ENCODE data around the gene KCNH5. TPM values are rescaled to one million over a fixed set of nuclear protein-coding genes. Genes with fewer than 3 reads are reported as not detected.

KCNH5 gene
- total and polyA plus RNA-seq, 9 of the 15 experiments (the other 6 are each of a cell fraction or from before 2014, with no cell fraction given), result 1.1 to 2.4 (median 1.4) TPM

- no peak for TF ChIP-seq KDM2B (CRISPR knock-in tag; IDR thresholded peaks at IDR 0.05)
- no peak for TF ChIP-seq CHD1 (IDR thresholded peaks at IDR 0.05; ENCODE audit: low read length)
- no peak for TF ChIP-seq PHF8 (IDR thresholded peaks at IDR 0.05; ENCODE audit: borderline replicate concordance, low read length)
- TF ChIP-seq PRPF4 (IDR thresholded peaks at IDR 0.05; ENCODE audit: insufficient read depth, low read depth, low read length, poor library complexity, severe bottlenecking), result no peak
- no peak for TF ChIP-seq ATF7 (IDR thresholded peaks at IDR 0.05)
These were observed 387.9 kb downstream of the KCNH5 start (continued) for GRCh38 chr14:62657376-62657775.

- TF ChIP-seq U2AF2 (optimal IDR thresholded peaks at IDR 0.05; ENCODE audit: low read depth, low read length) (no peak), MNT (conservative IDR thresholded peaks at IDR 0.05) (no peak), KDM5B (IDR thresholded peaks at IDR 0.05; ENCODE audit: insufficient replicate concordance, low read depth, low read length) (no peak), TCF15 (CRISPR knock-in tag; IDR thresholded peaks at IDR 0.05) (no peak), ZBTB2 (IDR thresholded peaks at IDR 0.05) (no peak), SOX6 (IDR thresholded peaks at IDR 0.05) (no peak), ZNF232 (CRISPR knock-in tag; IDR thresholded peaks at IDR 0.05) (no peak), ZNF3 (CRISPR knock-in tag; IDR thresholded peaks at IDR 0.05) (no peak), CREBBP (IDR thresholded peaks at IDR 0.05; ENCODE audit: low read depth, low read length) (no peak), RUNX1 (IDR thresholded peaks at IDR 0.05; ENCODE audit: low read depth) (no peak), CHAMP1 (IDR thresholded peaks at IDR 0.05) (no peak)
- Histone ChIP-seq H3K4me2 (ENCODE audit: insufficient read depth, low read length) (no peak overlapping the region), H4K20me1 (replicated peaks; ENCODE audit: control insufficient read depth, insufficient read depth, low read length) (no peaks in the 10 kb centered on the region), H3K4me1 (replicated peaks in 1 of 2; ENCODE audit: control insufficient read depth in 2 of 2, insufficient read depth in 2 of 2, low read length in 2 of 2) (no peaks in the 10 kb centered on the region), H3K9ac (ENCODE audit: insufficient read depth in 1 of 2, low read depth in 2 of 2, low read length in 2 of 2) (no peak overlapping the region), H3K27me3 (ENCODE audit: control insufficient read depth in 2 of 2, insufficient read depth in 2 of 2, low read length in 2 of 2) (no peaks in the 10 kb centered on the region), H3K9me3 (replicated peaks; ENCODE audit: control insufficient read depth, insufficient read depth, low read depth, low read length) (no peaks in the 10 kb centered on the region), H3K9me1 (ENCODE audit: control insufficient read depth, insufficient read depth, low read length) (no peaks in the 10 kb centered on the region), H3K36me3 (ENCODE audit: control insufficient read depth, insufficient read depth, low read length) (no peaks in the 10 kb centered on the region), H3K79me2 (ENCODE audit: control insufficient read depth, insufficient read depth, low read length) (no peaks in the 10 kb centered on the region), H3K27ac (ENCODE audit: extremely low read depth, low read depth, low read length) (no peak overlapping the region), H2AFZ (ENCODE audit: low read depth, low read length) (no peak overlapping the region), H3K4me3 (no peak overlapping the region)
- FAIRE-seq (no peak), DNase-seq (ENCODE audit: extremely low read depth in 1 of 4, low spot score in 3 of 4) (no peak), ATAC-seq (no peak)
- no TSS peak for BruUV-seq (replicated peaks)
- 0% methylated on average over 4 of the region's 4 CpGs for WGBS (ENCODE audit: insufficient coverage, low coverage, missing lambda C conversion rate)
- ChIA-PET CTCF (ENCODE audit: low intra/inter-chr PET ratio) (no interaction called here), POLR2A (no interaction called here)
- intact Hi-C loops (cut with micrococcal nuclease), result no loop called here
- in situ Hi-C loops (cut with MboI), result no loop called here
These were observed 390.1 kb downstream of the KCNH5 start for GRCh38 chr14:62655166-62655565.
